SK-N-MC (cell line): ENCODE data around the gene PTPRB.

ENCODE experiments used
- EZH2 ChIP-seq: fragments of 200-600 bp; sonication (generic); IDR thresholded peaks from one replicate; pipeline ENCODE4 v1.6.1; 2017; ENCODE audit warnings: antibody characterized with exemption
- FOXP2 ChIP-seq: optimal IDR thresholded peaks from 2 replicates; pipeline ENCODE3; 2011; ENCODE audit warnings: mild to moderate bottlenecking, moderate library complexity; ENCODE audit not compliant: insufficient read depth; ENCODE audit errors: extremely low read length, control extremely low read depth
- POLR2AphosphoS5 ChIP-seq: IDR thresholded peaks from 2 replicates; pipeline ENCODE4 v1.6.1; 2012; ENCODE audit warnings: mild to moderate bottlenecking, low read depth, low read length, borderline replicate concordance

GRCh38 chr12:70643939-70644338, 6.7 kb upstream of the PTPRB start:
- TF ChIP-seq POLR2AphosphoS5 (no peak), EZH2 (no peak), FOXP2 (no peak)
